ENCODE data around the gene OR4M2.
"Not testable (repeated sequence)": the region's sequence is repeated elsewhere in the genome, so short reads cannot be mapped to it uniquely, and the experiment has no call there.

The OR4M2 gene, protein sequence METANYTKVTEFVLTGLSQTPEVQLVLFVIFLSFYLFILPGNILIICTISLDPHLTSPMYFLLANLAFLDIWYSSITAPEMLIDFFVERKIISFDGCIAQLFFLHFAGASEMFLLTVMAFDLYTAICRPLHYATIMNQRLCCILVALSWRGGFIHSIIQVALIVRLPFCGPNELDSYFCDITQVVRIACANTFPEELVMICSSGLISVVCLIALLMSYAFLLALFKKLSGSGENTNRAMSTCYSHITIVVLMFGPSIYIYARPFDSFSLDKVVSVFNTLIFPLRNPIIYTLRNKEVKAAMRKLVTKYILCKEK

DNA sequence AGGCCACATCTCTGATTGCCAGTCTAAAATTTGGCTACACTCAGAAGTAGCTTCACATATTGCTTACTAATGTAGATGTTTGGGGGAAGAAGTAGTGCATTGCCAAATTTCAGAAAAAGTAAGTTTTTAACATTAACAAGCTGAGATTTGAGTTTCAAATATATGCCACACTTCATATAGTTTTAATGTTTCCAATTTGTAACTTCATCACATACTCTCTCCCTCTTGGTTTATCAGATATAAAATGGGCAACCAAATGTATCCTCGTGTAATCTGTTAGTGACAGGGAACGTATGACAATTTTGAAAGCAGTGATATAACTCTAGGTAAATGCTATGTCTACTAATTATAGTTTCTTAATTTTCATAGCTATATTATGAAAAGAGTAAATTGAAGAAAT, at the start of gene OR4M2:
Gene OR4M2 (plus strand): TSS at position 301 of the 400 bp plus-strand sequence. CDS start 98 bp downstream, at position 399.
- in situ Hi-C loops (cut with HindIII; ENCODE audit: low sequenced_read_pairs); H3K4me3 ChIP-seq (ENCODE audit: low read depth, low read length); DNase-seq (ENCODE audit: low read depth): not testable (repeated sequence)

DNA sequence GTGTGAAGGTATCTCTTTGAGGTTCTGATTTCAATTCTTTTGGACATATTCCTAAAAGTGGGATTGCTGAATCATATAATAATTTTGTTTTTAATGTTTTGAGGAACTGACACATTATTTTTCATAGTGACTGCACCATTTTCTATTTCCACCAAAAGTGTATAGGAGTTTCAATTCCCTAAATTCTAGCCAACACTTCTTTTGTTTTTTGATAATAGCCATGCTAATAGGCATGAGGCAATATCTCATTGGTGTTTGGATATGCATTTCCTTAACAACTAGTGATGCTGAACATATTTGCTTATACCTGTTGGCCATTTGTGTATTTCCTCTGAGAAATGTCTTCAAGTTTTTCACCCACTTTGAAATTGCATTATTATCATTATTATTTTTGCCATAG, 11.1 kb upstream of the OR4M2 start:
- in situ Hi-C loops (cut with HindIII; ENCODE audit: low sequenced_read_pairs); DNase-seq (ENCODE audit: low read depth): not testable (repeated sequence)

DNA sequence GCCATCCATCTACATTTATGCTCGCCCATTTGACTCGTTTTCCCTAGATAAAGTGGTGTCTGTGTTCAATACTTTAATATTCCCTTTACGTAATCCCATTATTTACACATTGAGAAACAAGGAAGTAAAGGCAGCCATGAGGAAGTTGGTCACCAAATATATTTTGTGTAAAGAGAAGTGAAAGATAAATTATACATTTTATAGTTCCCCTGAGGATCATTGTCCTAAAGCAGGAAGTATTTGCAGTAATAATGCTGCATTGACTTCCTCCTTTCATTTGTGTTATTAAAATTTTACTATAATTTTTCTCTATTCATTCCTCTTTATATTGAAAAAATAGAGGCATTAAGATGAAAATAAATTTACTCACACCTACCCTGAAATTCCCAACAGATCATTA, 1.1 kb downstream of the OR4M2 start:
- H3K4me3 ChIP-seq (ENCODE audit: low read depth, low read length); in situ Hi-C loops (cut with HindIII; ENCODE audit: low sequenced_read_pairs); DNase-seq (ENCODE audit: low read depth): not testable (repeated sequence)

More for the DNA sequence above, 11.1 kb upstream of the OR4M2 start:
- H3K4me3 ChIP-seq (ENCODE audit: low read depth, low read length): not testable (repeated sequence)

DNA sequence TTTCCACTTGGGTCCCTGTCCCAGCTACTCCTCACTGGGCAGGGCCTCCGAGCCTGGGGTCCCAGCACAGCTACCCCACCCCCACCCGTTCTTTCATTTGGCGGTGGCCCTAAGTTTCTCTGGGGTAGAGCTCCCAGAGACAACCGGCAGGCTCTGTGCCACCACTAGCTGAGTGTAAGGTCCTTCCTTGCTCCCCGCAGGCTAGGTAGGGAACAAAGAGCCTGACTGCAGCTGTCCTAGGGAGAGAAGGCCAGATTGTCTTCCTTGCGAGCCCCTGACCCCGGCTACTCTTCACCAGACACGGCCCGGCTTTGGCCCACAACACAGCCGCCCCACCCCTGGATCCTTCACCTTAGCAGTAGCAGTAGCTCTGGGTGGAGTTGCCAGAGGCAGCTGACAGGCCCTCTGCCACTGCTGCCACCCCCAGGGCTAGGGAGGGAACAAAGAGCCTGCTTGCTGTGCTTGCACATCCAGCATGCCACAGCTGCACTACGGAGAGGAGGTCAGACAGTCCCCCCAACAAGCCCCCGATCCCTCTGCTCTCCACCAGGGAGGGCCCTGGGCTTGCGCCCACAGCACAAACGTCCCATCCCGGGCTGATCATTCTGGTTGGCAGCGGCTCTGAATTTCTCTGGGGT, 18.4 kb downstream of the OR4M2 start:
- DNase-seq (ENCODE audit: low read depth); H3K4me3 ChIP-seq (ENCODE audit: low read depth, low read length); in situ Hi-C loops (cut with HindIII; ENCODE audit: low sequenced_read_pairs): not testable (repeated sequence)

DNA sequence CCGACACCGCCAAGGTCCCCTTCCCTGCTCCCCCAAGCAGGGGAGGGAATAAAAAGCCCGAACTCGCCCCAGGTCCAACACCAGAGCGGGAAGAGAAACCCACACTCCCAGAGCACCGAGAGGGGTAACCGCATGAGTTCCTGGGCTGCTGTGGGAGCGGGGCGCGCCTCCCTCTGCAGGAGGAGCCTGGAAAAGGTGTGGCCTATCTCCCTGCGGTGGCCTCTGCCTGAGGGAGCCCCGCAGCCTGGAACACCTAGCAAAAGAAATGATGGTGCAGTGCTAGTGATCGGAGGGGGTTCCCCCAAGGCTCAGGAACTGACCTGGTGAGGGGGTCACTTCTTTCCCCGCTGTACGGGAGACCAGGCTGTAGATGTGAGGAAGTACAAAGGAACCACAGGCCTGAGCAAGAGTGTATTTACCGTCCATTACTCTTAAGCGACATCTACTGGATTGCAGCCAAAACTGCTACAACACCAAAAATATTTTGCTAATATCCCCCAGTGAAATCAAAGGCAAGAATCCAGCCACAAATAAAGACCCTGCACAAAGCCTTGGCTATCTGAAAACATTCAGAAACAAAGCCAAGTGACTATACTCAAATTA, 19.1 kb downstream of the OR4M2 start:
- H3K4me3 ChIP-seq (ENCODE audit: low read depth, low read length); in situ Hi-C loops (cut with HindIII; ENCODE audit: low sequenced_read_pairs); DNase-seq (ENCODE audit: low read depth): not testable (repeated sequence)

DNA sequence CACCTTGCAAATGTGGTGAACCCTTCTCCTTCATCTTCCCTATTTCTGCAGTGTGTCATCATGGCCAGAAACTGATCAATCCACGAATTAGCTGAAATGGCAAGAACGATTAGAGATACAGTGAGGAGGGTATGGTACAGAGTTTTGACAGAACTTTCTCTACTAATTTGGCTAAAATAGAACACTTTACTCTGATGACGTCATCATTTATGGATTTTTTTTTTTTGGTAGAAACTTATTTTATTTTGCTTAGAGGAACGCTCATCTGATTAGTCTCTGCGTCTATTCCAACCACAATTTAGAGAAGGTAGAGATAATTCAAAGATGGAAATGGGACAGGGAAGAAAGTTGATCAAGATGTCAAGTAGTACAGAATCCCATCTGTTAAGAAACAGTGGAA, 41.7 kb downstream of the OR4M2 start:
- in situ Hi-C loops (cut with HindIII; ENCODE audit: low sequenced_read_pairs); DNase-seq (ENCODE audit: low read depth); H3K4me3 ChIP-seq (ENCODE audit: low read depth, low read length): not testable (repeated sequence)

Measured in astrocyte of the cerebellum (primary cell).